Measurements from ENCODE around the gene AMFR. TPM values are rescaled to one million over a fixed set of nuclear protein-coding genes. Genes with fewer than 3 reads are reported as not detected.

AMFR gene
- total RNA-seq, 1 experiment from 2014 or later = 31.7 TPM

DNA sequence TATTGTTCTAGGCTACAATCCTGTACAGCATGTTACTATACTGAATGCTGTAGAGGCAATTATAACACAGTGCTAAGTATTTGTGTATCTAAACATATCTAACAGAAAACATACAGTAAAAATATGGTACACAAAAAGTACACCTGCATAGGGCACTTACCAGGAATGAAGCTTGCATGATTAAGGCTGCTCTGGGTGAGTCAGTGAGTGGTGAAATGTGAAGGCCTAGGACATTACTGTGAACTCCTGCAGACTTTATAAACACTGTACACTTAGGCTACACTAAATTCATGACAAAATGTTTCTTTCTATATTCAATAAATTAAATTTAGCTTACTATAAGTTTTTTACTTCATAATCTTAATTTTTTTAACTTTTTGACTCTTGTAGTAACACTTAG is 37.1 kb downstream of the AMFR start (continued):
- TF ChIP-seq, protein P1, sequence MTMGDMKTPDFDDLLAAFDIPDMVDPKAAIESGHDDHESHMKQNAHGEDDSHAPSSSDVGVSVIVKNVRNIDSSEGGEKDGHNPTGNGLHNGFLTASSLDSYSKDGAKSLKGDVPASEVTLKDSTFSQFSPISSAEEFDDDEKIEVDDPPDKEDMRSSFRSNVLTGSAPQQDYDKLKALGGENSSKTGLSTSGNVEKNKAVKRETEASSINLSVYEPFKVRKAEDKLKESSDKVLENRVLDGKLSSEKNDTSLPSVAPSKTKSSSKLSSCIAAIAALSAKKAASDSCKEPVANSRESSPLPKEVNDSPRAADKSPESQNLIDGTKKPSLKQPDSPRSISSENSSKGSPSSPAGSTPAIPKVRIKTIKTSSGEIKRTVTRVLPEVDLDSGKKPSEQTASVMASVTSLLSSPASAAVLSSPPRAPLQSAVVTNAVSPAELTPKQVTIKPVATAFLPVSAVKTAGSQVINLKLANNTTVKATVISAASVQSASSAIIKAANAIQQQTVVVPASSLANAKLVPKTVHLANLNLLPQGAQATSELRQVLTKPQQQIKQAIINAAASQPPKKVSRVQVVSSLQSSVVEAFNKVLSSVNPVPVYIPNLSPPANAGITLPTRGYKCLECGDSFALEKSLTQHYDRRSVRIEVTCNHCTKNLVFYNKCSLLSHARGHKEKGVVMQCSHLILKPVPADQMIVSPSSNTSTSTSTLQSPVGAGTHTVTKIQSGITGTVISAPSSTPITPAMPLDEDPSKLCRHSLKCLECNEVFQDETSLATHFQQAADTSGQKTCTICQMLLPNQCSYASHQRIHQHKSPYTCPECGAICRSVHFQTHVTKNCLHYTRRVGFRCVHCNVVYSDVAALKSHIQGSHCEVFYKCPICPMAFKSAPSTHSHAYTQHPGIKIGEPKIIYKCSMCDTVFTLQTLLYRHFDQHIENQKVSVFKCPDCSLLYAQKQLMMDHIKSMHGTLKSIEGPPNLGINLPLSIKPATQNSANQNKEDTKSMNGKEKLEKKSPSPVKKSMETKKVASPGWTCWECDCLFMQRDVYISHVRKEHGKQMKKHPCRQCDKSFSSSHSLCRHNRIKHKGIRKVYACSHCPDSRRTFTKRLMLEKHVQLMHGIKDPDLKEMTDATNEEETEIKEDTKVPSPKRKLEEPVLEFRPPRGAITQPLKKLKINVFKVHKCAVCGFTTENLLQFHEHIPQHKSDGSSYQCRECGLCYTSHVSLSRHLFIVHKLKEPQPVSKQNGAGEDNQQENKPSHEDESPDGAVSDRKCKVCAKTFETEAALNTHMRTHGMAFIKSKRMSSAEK (CRISPR knock-in tag; IDR thresholded peaks at IDR 0.05; ENCODE audit: borderline replicate concordance) = no peak

DNA sequence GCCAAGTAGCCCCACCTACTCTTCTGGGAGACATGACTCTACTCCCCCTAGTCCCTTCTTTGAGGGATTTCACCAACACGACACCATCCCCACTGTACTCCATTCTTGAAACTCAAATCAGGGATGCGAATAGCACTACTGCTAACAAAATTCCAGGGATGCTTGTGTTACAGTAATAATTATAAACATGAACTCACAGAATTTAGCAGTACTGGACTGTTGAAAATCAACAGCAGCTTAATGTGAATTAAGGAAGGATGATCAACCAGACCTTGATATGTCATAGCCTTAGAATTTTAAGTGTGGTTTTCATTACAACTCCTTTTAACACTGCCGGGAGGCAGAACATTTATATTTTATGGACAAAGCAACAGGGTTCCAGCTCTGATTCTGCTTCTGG is 37.9 kb downstream of the AMFR start:
- no peak overlapping the region for H3K27ac Mint-ChIP-seq

More for the DNA sequence above, 37.9 kb downstream of the AMFR start:
- TF ChIP-seq ZNF121 (CRISPR knock-in tag; IDR thresholded peaks at IDR 0.05) (no peak), ZNF671 (CRISPR knock-in tag; IDR thresholded peaks at IDR 0.05) (no peak), FOXJ3 (CRISPR knock-in tag; IDR thresholded peaks at IDR 0.05; ENCODE audit: borderline replicate concordance) (no peak), IRF2 (CRISPR knock-in tag; IDR thresholded peaks at IDR 0.05; ENCODE audit: borderline replicate concordance, low read depth) (no peak), ZNF219 (CRISPR knock-in tag; IDR thresholded peaks at IDR 0.05; ENCODE audit: borderline replicate concordance) (no peak), TP53 (CRISPR knock-in tag; IDR thresholded peaks at IDR 0.05) (no peak), NR3C1 (CRISPR knock-in tag; conservative IDR thresholded peaks at IDR 0.05; ENCODE audit: low read depth) (no peak), ZNF416 (CRISPR knock-in tag; IDR thresholded peaks at IDR 0.05) (no peak), RELA (CRISPR knock-in tag; IDR thresholded peaks at IDR 0.05; ENCODE audit: borderline replicate concordance) (no peak), SMAD3 (CRISPR knock-in tag; IDR thresholded peaks at IDR 0.05; ENCODE audit: borderline replicate concordance) (no peak), ZNF263 (CRISPR knock-in tag; IDR thresholded peaks at IDR 0.05; ENCODE audit: low read depth) (no peak), ELF4 (CRISPR knock-in tag; IDR thresholded peaks at IDR 0.05; ENCODE audit: low read depth) (no peak), ZNF396 (CRISPR knock-in tag; IDR thresholded peaks at IDR 0.05; ENCODE audit: borderline replicate concordance) (no peak), TEAD4 (CRISPR knock-in tag; IDR thresholded peaks at IDR 0.05) (no peak), ESRRA (CRISPR knock-in tag; IDR thresholded peaks at IDR 0.05; ENCODE audit: borderline replicate concordance) (no peak)
- TF ChIP-seq, protein P2, sequence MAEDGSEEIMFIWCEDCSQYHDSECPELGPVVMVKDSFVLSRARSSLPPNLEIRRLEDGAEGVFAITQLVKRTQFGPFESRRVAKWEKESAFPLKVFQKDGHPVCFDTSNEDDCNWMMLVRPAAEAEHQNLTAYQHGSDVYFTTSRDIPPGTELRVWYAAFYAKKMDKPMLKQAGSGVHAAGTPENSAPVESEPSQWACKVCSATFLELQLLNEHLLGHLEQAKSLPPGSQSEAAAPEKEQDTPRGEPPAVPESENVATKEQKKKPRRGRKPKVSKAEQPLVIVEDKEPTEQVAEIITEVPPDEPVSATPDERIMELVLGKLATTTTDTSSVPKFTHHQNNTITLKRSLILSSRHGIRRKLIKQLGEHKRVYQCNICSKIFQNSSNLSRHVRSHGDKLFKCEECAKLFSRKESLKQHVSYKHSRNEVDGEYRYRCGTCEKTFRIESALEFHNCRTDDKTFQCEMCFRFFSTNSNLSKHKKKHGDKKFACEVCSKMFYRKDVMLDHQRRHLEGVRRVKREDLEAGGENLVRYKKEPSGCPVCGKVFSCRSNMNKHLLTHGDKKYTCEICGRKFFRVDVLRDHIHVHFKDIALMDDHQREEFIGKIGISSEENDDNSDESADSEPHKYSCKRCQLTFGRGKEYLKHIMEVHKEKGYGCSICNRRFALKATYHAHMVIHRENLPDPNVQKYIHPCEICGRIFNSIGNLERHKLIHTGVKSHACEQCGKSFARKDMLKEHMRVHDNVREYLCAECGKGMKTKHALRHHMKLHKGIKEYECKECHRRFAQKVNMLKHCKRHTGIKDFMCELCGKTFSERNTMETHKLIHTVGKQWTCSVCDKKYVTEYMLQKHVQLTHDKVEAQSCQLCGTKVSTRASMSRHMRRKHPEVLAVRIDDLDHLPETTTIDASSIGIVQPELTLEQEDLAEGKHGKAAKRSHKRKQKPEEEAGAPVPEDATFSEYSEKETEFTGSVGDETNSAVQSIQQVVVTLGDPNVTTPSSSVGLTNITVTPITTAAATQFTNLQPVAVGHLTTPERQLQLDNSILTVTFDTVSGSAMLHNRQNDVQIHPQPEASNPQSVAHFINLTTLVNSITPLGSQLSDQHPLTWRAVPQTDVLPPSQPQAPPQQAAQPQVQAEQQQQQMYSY (CRISPR knock-in tag; IDR thresholded peaks at IDR 0.05) = no peak
- TF ChIP-seq, protein P3, sequence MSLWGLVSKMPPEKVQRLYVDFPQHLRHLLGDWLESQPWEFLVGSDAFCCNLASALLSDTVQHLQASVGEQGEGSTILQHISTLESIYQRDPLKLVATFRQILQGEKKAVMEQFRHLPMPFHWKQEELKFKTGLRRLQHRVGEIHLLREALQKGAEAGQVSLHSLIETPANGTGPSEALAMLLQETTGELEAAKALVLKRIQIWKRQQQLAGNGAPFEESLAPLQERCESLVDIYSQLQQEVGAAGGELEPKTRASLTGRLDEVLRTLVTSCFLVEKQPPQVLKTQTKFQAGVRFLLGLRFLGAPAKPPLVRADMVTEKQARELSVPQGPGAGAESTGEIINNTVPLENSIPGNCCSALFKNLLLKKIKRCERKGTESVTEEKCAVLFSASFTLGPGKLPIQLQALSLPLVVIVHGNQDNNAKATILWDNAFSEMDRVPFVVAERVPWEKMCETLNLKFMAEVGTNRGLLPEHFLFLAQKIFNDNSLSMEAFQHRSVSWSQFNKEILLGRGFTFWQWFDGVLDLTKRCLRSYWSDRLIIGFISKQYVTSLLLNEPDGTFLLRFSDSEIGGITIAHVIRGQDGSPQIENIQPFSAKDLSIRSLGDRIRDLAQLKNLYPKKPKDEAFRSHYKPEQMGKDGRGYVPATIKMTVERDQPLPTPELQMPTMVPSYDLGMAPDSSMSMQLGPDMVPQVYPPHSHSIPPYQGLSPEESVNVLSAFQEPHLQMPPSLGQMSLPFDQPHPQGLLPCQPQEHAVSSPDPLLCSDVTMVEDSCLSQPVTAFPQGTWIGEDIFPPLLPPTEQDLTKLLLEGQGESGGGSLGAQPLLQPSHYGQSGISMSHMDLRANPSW (CRISPR knock-in tag; conservative IDR thresholded peaks at IDR 0.05; ENCODE audit: low read depth) = no peak
- TF ChIP-seq, protein P4, sequence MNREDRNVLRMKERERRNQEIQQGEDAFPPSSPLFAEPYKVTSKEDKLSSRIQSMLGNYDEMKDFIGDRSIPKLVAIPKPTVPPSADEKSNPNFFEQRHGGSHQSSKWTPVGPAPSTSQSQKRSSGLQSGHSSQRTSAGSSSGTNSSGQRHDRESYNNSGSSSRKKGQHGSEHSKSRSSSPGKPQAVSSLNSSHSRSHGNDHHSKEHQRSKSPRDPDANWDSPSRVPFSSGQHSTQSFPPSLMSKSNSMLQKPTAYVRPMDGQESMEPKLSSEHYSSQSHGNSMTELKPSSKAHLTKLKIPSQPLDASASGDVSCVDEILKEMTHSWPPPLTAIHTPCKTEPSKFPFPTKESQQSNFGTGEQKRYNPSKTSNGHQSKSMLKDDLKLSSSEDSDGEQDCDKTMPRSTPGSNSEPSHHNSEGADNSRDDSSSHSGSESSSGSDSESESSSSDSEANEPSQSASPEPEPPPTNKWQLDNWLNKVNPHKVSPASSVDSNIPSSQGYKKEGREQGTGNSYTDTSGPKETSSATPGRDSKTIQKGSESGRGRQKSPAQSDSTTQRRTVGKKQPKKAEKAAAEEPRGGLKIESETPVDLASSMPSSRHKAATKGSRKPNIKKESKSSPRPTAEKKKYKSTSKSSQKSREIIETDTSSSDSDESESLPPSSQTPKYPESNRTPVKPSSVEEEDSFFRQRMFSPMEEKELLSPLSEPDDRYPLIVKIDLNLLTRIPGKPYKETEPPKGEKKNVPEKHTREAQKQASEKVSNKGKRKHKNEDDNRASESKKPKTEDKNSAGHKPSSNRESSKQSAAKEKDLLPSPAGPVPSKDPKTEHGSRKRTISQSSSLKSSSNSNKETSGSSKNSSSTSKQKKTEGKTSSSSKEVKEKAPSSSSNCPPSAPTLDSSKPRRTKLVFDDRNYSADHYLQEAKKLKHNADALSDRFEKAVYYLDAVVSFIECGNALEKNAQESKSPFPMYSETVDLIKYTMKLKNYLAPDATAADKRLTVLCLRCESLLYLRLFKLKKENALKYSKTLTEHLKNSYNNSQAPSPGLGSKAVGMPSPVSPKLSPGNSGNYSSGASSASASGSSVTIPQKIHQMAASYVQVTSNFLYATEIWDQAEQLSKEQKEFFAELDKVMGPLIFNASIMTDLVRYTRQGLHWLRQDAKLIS (CRISPR knock-in tag; IDR thresholded peaks at IDR 0.05; ENCODE audit: borderline replicate concordance) = no peak
- TF ChIP-seq, protein P5, sequence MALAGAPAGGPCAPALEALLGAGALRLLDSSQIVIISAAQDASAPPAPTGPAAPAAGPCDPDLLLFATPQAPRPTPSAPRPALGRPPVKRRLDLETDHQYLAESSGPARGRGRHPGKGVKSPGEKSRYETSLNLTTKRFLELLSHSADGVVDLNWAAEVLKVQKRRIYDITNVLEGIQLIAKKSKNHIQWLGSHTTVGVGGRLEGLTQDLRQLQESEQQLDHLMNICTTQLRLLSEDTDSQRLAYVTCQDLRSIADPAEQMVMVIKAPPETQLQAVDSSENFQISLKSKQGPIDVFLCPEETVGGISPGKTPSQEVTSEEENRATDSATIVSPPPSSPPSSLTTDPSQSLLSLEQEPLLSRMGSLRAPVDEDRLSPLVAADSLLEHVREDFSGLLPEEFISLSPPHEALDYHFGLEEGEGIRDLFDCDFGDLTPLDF (CRISPR knock-in tag; IDR thresholded peaks at IDR 0.05) = no peak
- peaks cover 68% of the 10 kb centered on the region for H3K36me3 Mint-ChIP-seq
- DNase-seq (ENCODE audit: low spot score) = no peak
- ChIA-PET CTCF (no interaction called here), POLR2A (no interaction called here)
- no peak for ATAC-seq
- peaks cover 34% of the 10 kb centered on the region for H3K9me3 Mint-ChIP-seq
- no peak overlapping the region for H3K4me3 Mint-ChIP-seq
- no peaks in the 10 kb centered on the region; the same call in 1 of the 2 replicates for H3K27me3 Mint-ChIP-seq (ENCODE audit: low read depth)
- no peaks in the 10 kb centered on the region for H3K4me1 Mint-ChIP-seq

All from WTC11 (cell line).